ENCODE measurements around the gene PDYN. TPM values are rescaled to one million over a fixed set of nuclear protein-coding genes. Genes with fewer than 3 reads are reported as not detected.

PDYN gene
- total RNA-seq, 4 donors from 2014 or later: not detected

- no peaks in the 10 kb centered on the region for H3K9me3 ChIP-seq
- DNase-seq: no peak
- peaks cover 0 to 16% (median 0%) of the 10 kb centered on the region in 3 donors for H3K36me3 ChIP-seq
- H3K4me3 ChIP-seq: no peak overlapping the region
- no peak overlapping the region for H3K27ac ChIP-seq
- TF ChIP-seq POLR2A (IDR thresholded peaks at IDR 0.05) (no peak), CTCF (IDR thresholded peaks at IDR 0.05) (no peak)
- no peaks in the 10 kb centered on the region for H3K27me3 ChIP-seq
- H3K4me1 ChIP-seq: peaks cover 0 to 18% (median 0%) of the 10 kb centered on the region in 4 donors
Observed at GRCh38 chr20:1938464-1939269, 55.2 kb downstream of the PDYN start.

- H3K9me3 ChIP-seq: no peaks in the 10 kb centered on the region
- peaks cover 0 to 18% (median 0%) of the 10 kb centered on the region in 4 donors for H3K4me1 ChIP-seq
- no peaks in the 10 kb centered on the region for H3K27me3 ChIP-seq
- TF ChIP-seq POLR2A (IDR thresholded peaks at IDR 0.05) (no peak), CTCF (IDR thresholded peaks at IDR 0.05) (no peak)
- H3K36me3 ChIP-seq: peaks cover 0 to 16% (median 0%) of the 10 kb centered on the region in 3 donors
- no peak overlapping the region for H3K4me3 ChIP-seq
- H3K27ac ChIP-seq: no peak overlapping the region
- no peak for DNase-seq
Observed at GRCh38 chr20:1937316-1937976, 56.4 kb downstream of the PDYN start.

- peak overlapping the region in 2 of 4 donors; percentile 48 to 78 for H3K27ac ChIP-seq
- H3K9me3 ChIP-seq: no peaks in the 10 kb centered on the region
- TF ChIP-seq CTCF (IDR thresholded peaks at IDR 0.05) (peak in 1 of 6 experiments; percentile 6), POLR2A (IDR thresholded peaks at IDR 0.05) (no peak)
- H3K4me1 ChIP-seq: peaks cover 0 to 18% (median 0%) of the 10 kb centered on the region in 4 donors
- H3K4me3 ChIP-seq: no peak overlapping the region
- peaks cover 0 to 16% (median 0%) of the 10 kb centered on the region in 3 donors for H3K36me3 ChIP-seq
- DNase-seq: peak in 2 of 3 donors; percentile 72 to 81
- no peaks in the 10 kb centered on the region for H3K27me3 ChIP-seq
Observed at GRCh38 chr20:1935696-1936366, 58.0 kb downstream of the PDYN start.

GRCh38 chr20:1934721-1935573, 58.9 kb downstream of the PDYN start:
- no peaks in the 10 kb centered on the region for H3K27me3 ChIP-seq
- no peak for TF ChIP-seq CTCF (IDR thresholded peaks at IDR 0.05)
- TF ChIP-seq POLR2A (IDR thresholded peaks at IDR 0.05): no peak
- no peak overlapping the region for H3K4me3 ChIP-seq
- peaks cover 0 to 18% (median 0%) of the 10 kb centered on the region in 4 donors for H3K4me1 ChIP-seq
- DNase-seq: peak in 1 of 3 donors; percentile 62
- H3K9me3 ChIP-seq: no peaks in the 10 kb centered on the region
- H3K36me3 ChIP-seq: peaks cover 0 to 16% (median 0%) of the 10 kb centered on the region in 3 donors
- H3K27ac ChIP-seq: peak overlapping the region in 2 of 4 donors; percentile 48 to 78

GRCh38 chr20:1934156-1934555, 59.7 kb downstream of the PDYN start:
- H3K9me3 ChIP-seq: no peaks in the 10 kb centered on the region
- no peak overlapping the region for H3K4me3 ChIP-seq
- DNase-seq: no peak
- peak overlapping the region in 1 of 4 donors; percentile 48 for H3K27ac ChIP-seq
- H3K27me3 ChIP-seq: no peaks in the 10 kb centered on the region
- peaks cover 0 to 16% (median 0%) of the 10 kb centered on the region in 3 donors for H3K36me3 ChIP-seq
- TF ChIP-seq CTCF (IDR thresholded peaks at IDR 0.05) (no peak), POLR2A (IDR thresholded peaks at IDR 0.05) (no peak)
- H3K4me1 ChIP-seq: peaks cover 0 to 18% (median 0%) of the 10 kb centered on the region in 4 donors
